Keratinocyte (primary cell): ENCODE data around the gene BABAM2. TPM values are rescaled to one million over a fixed set of nuclear protein-coding genes. Genes with fewer than 3 reads are reported as not detected.

Experiments
- DNase-seq: peaks from one replicate; pipeline ENCODE4 v3.0.0-alpha.2; 2011; ENCODE audit warnings: low read depth, missing footprints, low spot score
- FAIRE-seq: peaks from 2 replicates; lab custom pipeline; 2011; peaks lifted over from hg19 to GRCh38; lab: Jason Lieb, UNC
- H2AFZ ChIP-seq: 2 replicates; pipeline ENCODE4 v1.6.0; 2012; ENCODE audit warnings: low read length, control low read depth, inconsistent platforms; ENCODE audit not compliant: control insufficient read depth
- H3K27ac ChIP-seq: 2 replicates; pipeline ENCODE4 v1.5.1; 2011; ENCODE audit warnings: low read length; ENCODE audit not compliant: control insufficient read depth, insufficient read depth
- H3K27me3 ChIP-seq: 3 replicates; pipeline ENCODE4 v1.6.0; 2011; ENCODE audit warnings: low read length; ENCODE audit not compliant: control insufficient read depth, insufficient read depth; ENCODE audit errors: extremely low read depth
- H3K36me3 ChIP-seq, 2 experiments: 2 replicates in 1 of 2; 3 replicates in 1 of 2; pipeline ENCODE4 v1.5.1; 2011; ENCODE audit warnings: low read length in 2 of 2, mild to moderate bottlenecking in 1 of 2; ENCODE audit not compliant: control insufficient read depth in 2 of 2, insufficient read depth in 2 of 2; ENCODE audit errors: extremely low read depth in 1 of 2
- H3K4me1 ChIP-seq: 3 replicates; pipeline ENCODE4 v1.5.1; 2011; ENCODE audit warnings: low read length; ENCODE audit not compliant: control insufficient read depth, insufficient read depth; ENCODE audit errors: extremely low read depth
- H3K4me2 ChIP-seq: 3 replicates; pipeline ENCODE4 v1.6.0; 2011; ENCODE audit warnings: low read depth, low read length; ENCODE audit not compliant: control insufficient read depth, insufficient read depth; ENCODE audit errors: extremely low read depth
- H3K4me3 ChIP-seq, 3 experiments: fragments of 200-600 bp in 1 of 3; sonication (generic) in 1 of 3; 2 replicates in 2 of 3; 3 replicates in 1 of 3; pipeline ENCODE4 v1.5.1; 2011 to 2016; ENCODE audit warnings: low read length in 3 of 3, mild to moderate bottlenecking in 3 of 3, control low read depth in 2 of 3, inconsistent platforms in 1 of 3, low read depth in 1 of 3, mixed read lengths in 1 of 3, mixed run types in 1 of 3, moderate library complexity in 1 of 3; ENCODE audit not compliant: control insufficient read depth in 2 of 3, insufficient read depth in 2 of 3; ENCODE audit errors: extremely low read depth in 1 of 3
- H3K79me2 ChIP-seq: 2 replicates; pipeline ENCODE4 v1.6.0; 2012; ENCODE audit warnings: low read length; ENCODE audit not compliant: control insufficient read depth, insufficient read depth
- H3K9ac ChIP-seq: 3 replicates; pipeline ENCODE4 v1.6.0; 2011; ENCODE audit warnings: low read length; ENCODE audit not compliant: control insufficient read depth, insufficient read depth; ENCODE audit errors: extremely low read depth
- H3K9me1 ChIP-seq: 3 replicates; pipeline ENCODE4 v1.6.0; 2011; ENCODE audit warnings: low read length; ENCODE audit not compliant: control insufficient read depth, insufficient read depth; ENCODE audit errors: extremely low read depth
- H3K9me3 ChIP-seq: 2 replicates; pipeline ENCODE4 v1.5.1; 2012; ENCODE audit warnings: low read depth, low read length; ENCODE audit not compliant: control insufficient read depth
- H4K20me1 ChIP-seq: 3 replicates; pipeline ENCODE4 v1.6.0; 2011; ENCODE audit warnings: low read length; ENCODE audit not compliant: control insufficient read depth, insufficient read depth; ENCODE audit errors: extremely low read depth
- EZH2 ChIP-seq: IDR thresholded peaks from one replicate; pipeline ENCODE4 v1.6.1; 2012; ENCODE audit warnings: inconsistent platforms, mild to moderate bottlenecking, low read length, moderate library complexity
- dilution Hi-C: fragments of 300-500 bp; cut with MboI; formaldehyde crosslinking; loops from one replicate; pipeline ENCODE4 v1.7.0; 2020; ENCODE audit warnings: low sequenced_read_pairs; ENCODE audit not compliant: extremely low pct_ligation_motif_present
- polyA plus RNA-seq, 5 experiments: library from polyadenylated mRNA; depleted of rRNA in 3 of 5; stranded (reverse) in 3 of 5; stranded (forward) in 1 of 5; unstranded in 1 of 5; fragments of >200 nt; gene quantifications; 1 replicate in 1 of 5; 2 replicates in 3 of 5; 3 replicates in 1 of 5; pipeline versions ENCODE4 v1.2.1 to v1.2.3, GENCODE V29; 2011 to 2012; ENCODE audit warnings: missing spikeins in 2 of 5, low read depth in 1 of 5, low replicate concordance in 1 of 5
- TF ChIP-seq, protein P1 (sequence below), 3 experiments: IDR thresholded peaks in 1 of 3; conservative IDR thresholded peaks in 1 of 3; optimal IDR thresholded peaks in 1 of 3; 2 replicates in 2 of 3; 3 replicates in 1 of 3; pipeline versions ENCODE3 to v1.5.1; 2011; ENCODE audit warnings: low read length in 3 of 3, mild to moderate bottlenecking in 3 of 3, moderate library complexity in 2 of 3, control low read depth in 1 of 3, inconsistent platforms in 1 of 3; ENCODE audit not compliant: insufficient read depth in 2 of 3; ENCODE audit errors: extremely low read depth in 1 of 3

BABAM2 gene
- polyA plus RNA-seq, 1 donor (not counting 4 experiments of a cell fraction or from before 2014, with no cell fraction given) = 29.8 TPM

- H3K27ac ChIP-seq = no peak overlapping the region
- dilution Hi-C loops = no loop called here
- H4K20me1 ChIP-seq = no peaks in the 10 kb centered on the region
- H3K9ac ChIP-seq = no peak overlapping the region
- no peaks in the 10 kb centered on the region for H3K9me3 ChIP-seq
- no peaks in the 10 kb centered on the region for H3K79me2 ChIP-seq
- H3K36me3 ChIP-seq = no peaks in the 10 kb centered on the region
- no peaks in the 10 kb centered on the region for H3K27me3 ChIP-seq
- H3K4me2 ChIP-seq = no peak overlapping the region
- no peak overlapping the region for H2AFZ ChIP-seq
- H3K4me1 ChIP-seq = no peaks in the 10 kb centered on the region
- H3K4me3 ChIP-seq = no peak overlapping the region
- no peak for DNase-seq
- TF ChIP-seq, protein P1, sequence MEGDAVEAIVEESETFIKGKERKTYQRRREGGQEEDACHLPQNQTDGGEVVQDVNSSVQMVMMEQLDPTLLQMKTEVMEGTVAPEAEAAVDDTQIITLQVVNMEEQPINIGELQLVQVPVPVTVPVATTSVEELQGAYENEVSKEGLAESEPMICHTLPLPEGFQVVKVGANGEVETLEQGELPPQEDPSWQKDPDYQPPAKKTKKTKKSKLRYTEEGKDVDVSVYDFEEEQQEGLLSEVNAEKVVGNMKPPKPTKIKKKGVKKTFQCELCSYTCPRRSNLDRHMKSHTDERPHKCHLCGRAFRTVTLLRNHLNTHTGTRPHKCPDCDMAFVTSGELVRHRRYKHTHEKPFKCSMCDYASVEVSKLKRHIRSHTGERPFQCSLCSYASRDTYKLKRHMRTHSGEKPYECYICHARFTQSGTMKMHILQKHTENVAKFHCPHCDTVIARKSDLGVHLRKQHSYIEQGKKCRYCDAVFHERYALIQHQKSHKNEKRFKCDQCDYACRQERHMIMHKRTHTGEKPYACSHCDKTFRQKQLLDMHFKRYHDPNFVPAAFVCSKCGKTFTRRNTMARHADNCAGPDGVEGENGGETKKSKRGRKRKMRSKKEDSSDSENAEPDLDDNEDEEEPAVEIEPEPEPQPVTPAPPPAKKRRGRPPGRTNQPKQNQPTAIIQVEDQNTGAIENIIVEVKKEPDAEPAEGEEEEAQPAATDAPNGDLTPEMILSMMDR (optimal IDR thresholded peaks at IDR 0.05 in 1 of 3, IDR thresholded peaks at IDR 0.05 in 1 of 3, conservative IDR thresholded peaks at IDR 0.05 in 1 of 3; ENCODE audit: extremely low read depth in 1 of 3, insufficient read depth in 2 of 3, low read length in 3 of 3) = no peak
- TF ChIP-seq EZH2 = no peak
- H3K9me1 ChIP-seq = no peaks in the 10 kb centered on the region
- no peak for FAIRE-seq
Measured at GRCh38 chr2:28206762-28207161, 316.2 kb downstream of the BABAM2 start.

DNA sequence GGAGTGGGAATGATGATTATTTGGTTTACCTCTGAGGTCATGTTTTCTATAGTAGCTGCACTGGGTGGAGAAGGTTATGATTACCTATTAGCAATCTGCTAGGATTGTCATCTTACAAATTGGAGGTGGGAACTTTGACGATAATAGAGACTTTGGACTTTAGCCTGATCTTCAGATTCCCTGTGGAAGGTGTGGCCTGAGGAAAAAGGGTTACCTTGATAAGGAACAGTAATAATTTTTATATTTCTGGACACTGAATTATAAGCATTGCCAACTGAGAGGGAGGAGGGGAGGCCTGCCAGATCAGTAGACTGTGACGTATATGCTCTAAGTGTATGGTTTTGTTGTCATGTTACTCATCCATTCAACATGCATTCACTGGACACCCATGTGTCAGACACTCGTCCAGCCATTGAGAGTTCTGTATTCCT lies 318.7 kb downstream of the BABAM2 start:
- no peak for DNase-seq
- no peaks in the 10 kb centered on the region for H3K9me1 ChIP-seq

More for the DNA sequence above, 318.7 kb downstream of the BABAM2 start:
- dilution Hi-C loops = no loop called here
- Histone ChIP-seq H3K27me3 (no peaks in the 10 kb centered on the region), H3K4me1 (no peaks in the 10 kb centered on the region), H2AFZ (no peak overlapping the region), H3K4me2 (no peak overlapping the region), H3K9me3 (no peaks in the 10 kb centered on the region), H4K20me1 (no peaks in the 10 kb centered on the region), H3K9ac (no peak overlapping the region), H3K27ac (no peak overlapping the region), H3K79me2 (no peaks in the 10 kb centered on the region), H3K36me3 (no peaks in the 10 kb centered on the region), H3K4me3 (no peak overlapping the region)
- TF ChIP-seq, protein P1 (optimal IDR thresholded peaks at IDR 0.05 in 1 of 3, IDR thresholded peaks at IDR 0.05 in 1 of 3, conservative IDR thresholded peaks at IDR 0.05 in 1 of 3; ENCODE audit: extremely low read depth in 1 of 3, insufficient read depth in 2 of 3, low read length in 3 of 3) = no peak
- no peak for TF ChIP-seq EZH2
- FAIRE-seq = no peak
